Measurements from ENCODE around the gene VRK1.

VRK1 gene

GRCh38 chr14:96780500-96780899, 16.7 kb upstream of the VRK1 start:
- intact Hi-C loops (cut with DNase I; ENCODE audit: low total_unique reads) = no loop called here
- Histone ChIP-seq H3K4me1 (no peaks in the 10 kb centered on the region), H3K4me3 (no peak overlapping the region), H3K36me3 (no peaks in the 10 kb centered on the region), H3K27me3 (no peaks in the 10 kb centered on the region), H3K27ac (no peak overlapping the region), H3K9me3 (no peaks in the 10 kb centered on the region)
- no peak for DNase-seq
- TF ChIP-seq CTCF (IDR thresholded peaks at IDR 0.05) = no peak

GRCh38 chr14:96781371-96781770, 15.8 kb upstream of the VRK1 start:
- TF ChIP-seq CTCF (IDR thresholded peaks at IDR 0.05) = no peak
- no peak for DNase-seq
- Histone ChIP-seq H3K36me3 (no peaks in the 10 kb centered on the region), H3K9me3 (no peaks in the 10 kb centered on the region), H3K4me3 (no peak overlapping the region), H3K27ac (no peak overlapping the region), H3K4me1 (no peaks in the 10 kb centered on the region), H3K27me3 (no peaks in the 10 kb centered on the region)
- intact Hi-C loops (cut with DNase I; ENCODE audit: low total_unique reads) = no loop called here

GRCh38 chr14:96782436-96782835, 14.7 kb upstream of the VRK1 start:
- intact Hi-C loops (cut with DNase I; ENCODE audit: low total_unique reads) = no loop called here
- H3K9me3 ChIP-seq = no peaks in the 10 kb centered on the region
- H3K36me3 ChIP-seq = no peaks in the 10 kb centered on the region
- no peak overlapping the region for H3K4me3 ChIP-seq
- DNase-seq = no peak
- no peak overlapping the region for H3K27ac ChIP-seq
- TF ChIP-seq CTCF (IDR thresholded peaks at IDR 0.05) = no peak
- H3K27me3 ChIP-seq = peaks cover 0 to 2% of the 10 kb centered on the region in 2 donors
- no peaks in the 10 kb centered on the region for H3K4me1 ChIP-seq

- Histone ChIP-seq H3K4me3 (no peak overlapping the region), H3K36me3 (no peaks in the 10 kb centered on the region), H3K27me3 (peaks cover 0 to 2% of the 10 kb centered on the region in 2 donors), H3K9me3 (no peaks in the 10 kb centered on the region), H3K4me1 (no peaks in the 10 kb centered on the region), H3K27ac (no peak overlapping the region)
- no peak for TF ChIP-seq CTCF (IDR thresholded peaks at IDR 0.05)
- DNase-seq = no peak
- intact Hi-C loops (cut with DNase I; ENCODE audit: low total_unique reads) = no loop called here
Measured at GRCh38 chr14:96783043-96783914, 13.9 kb upstream of the VRK1 start.

GRCh38 chr14:96783915-96784224, 13.3 kb upstream of the VRK1 start:
- DNase-seq = no peak
- no peak overlapping the region for H3K27ac ChIP-seq
- H3K9me3 ChIP-seq = no peaks in the 10 kb centered on the region
- no peak overlapping the region for H3K4me3 ChIP-seq
- H3K36me3 ChIP-seq = no peaks in the 10 kb centered on the region
- peaks cover 0 to 2% of the 10 kb centered on the region in 2 donors for H3K27me3 ChIP-seq
- TF ChIP-seq CTCF (IDR thresholded peaks at IDR 0.05) = no peak
- intact Hi-C loops (cut with DNase I; ENCODE audit: low total_unique reads) = no loop called here
- no peaks in the 10 kb centered on the region for H3K4me1 ChIP-seq
